Activated CD4-positive, CD25-positive, alpha-beta regulatory T cell treated with anti-CD3 and anti-CD28 coated beads, Interleukin-2, amount 50 U/mL, for 24 hours (primary cell): Measurements from ENCODE around the gene DNAJC17.

Source experiments
- ATAC-seq, 2 donors: fragments of 150-1000 bp; cut with Tn5 transposase; one replicate each; pipeline ENCODE4 v1.10.0; 2021; ENCODE audit warnings: mild to moderate bottlenecking in 1 of 2, moderate library complexity in 1 of 2

DNAJC17 gene

GRCh38 chr15:40828447-40829036 lies 21.3 kb upstream of the DNAJC17 start, which contains the start of gene PPP1R14D:
TSS of gene PPP1R14D (minus strand) at chr15:40828708. CDS start at chr15:40828641, 67 bp downstream.
- ATAC-seq, result no peak

DNA sequence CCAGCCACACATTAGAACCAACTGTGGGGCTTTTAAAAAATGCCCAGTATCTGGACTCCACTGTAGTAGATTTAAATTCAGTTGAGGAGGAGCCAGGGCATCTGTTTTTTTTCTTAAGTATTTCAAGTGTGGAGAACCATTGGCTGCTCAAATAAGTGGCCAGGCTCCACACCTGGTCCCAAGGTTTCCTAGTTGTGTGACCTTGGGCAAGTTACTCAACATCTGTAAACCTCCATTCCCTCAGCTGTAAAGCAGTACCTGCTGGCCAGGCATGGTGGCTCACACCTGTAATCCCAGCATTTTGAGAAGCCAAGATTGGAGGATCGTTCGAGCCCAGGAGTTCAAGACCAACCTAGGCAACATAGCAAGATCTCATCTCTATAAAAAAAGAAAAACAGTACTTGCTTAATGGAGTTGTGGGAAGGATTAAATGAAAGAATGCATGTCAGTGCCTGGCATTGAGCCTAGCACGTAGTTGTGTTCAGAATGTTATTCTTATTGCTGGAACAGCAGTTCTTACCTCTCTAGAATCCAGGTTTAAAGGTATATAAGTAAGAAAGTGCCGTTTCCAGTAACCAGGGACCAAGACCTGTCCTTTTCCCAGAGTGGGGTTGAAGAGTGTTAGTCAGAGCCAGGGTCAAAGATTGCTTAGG lies 19.3 kb upstream of the DNAJC17 start:
- ATAC-seq, result no peak

DNA sequence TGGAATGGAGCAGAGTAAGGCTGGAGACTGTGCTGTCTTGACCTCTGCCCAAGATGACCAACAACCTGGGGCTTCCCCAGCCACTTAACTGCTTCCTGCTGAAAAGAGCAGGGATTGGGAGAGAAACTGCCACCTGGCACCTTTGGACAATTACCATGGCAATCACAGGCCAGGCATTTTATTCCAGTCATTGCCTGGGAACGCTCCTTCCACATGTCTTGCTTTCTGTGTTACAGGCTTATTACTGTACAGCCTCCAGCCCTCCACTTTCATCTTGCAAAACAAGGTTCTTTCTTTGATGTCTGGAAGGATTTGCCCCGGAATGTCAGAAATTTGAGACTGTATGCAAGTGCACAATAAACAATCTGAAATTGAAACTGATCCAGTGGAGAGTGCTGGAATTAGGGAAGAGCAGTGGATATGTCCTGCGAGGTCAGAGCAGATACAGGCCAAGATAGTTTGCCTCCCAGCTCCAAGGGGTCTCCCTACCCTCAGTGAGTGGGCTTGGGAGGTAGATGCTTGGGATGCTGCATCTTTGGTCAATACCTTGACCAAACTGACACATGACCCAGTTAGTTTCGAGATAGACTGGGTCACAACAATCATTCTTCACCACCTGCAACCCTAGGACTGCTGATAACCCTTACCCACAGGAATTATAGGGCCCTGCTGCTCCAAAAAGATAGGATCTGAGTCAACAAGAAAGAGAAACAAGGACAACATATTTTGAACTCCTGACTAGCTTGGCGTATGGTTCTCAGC lies 18.6 kb upstream of the DNAJC17 start:
- ATAC-seq, result no peak

DNA sequence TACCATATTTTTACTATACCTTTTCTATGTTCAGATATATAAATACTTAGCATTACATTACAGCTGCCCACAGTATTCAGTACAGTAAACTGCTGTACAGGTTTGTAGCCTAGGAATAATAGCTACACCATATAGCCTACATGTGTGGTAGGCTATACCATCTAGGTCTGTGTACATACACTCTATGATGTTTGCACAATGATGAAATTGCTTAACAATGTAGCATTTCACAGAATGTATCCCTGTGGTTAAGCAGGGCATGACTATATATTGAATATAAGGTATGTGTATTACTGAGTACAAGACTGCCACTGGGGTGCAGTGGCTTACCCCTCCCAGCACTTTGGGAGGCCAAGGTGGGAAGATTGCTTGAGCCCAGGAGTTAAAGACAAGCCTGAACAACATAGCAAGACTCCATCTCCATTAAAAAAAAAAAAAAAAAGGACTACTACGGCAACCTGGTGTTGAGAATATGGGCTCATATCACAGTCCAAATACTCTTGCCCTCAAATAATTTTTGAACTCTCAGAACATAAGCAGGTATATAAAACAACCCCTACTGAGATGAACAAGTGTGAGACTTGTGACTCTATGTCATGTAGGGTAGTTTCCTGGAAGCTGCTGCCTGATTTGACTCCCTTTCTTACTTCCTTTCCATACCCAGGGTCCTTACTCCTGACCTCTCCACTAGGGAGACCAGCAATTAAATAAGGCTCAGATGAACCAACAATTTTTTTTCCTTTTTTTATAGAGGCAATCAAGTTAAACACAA lies 16.5 kb upstream of the DNAJC17 start:
- no peak for ATAC-seq

- no peak for ATAC-seq
Measured at GRCh38 chr15:40821195-40821594, 13.9 kb upstream of the DNAJC17 start.

DNA sequence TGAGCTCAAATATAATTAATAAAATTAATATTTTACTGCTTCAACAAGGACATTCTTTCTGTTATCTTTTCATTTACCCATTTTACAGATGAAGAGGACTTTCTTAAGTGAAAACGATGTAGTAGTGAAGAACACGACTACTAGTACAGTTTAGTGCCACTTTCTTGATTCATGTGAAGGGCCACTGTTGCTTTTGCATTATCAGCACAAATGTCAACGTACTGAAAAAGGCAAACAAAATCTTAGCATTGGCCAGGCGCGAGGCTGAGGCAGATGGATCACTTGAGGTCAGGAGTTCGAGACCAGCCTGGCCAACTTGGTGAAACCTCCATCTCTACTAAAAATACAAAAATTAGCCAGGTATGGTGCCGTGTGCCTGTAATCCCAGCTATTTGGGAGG lies 11.8 kb upstream of the DNAJC17 start:
- ATAC-seq, result no peak

DNA sequence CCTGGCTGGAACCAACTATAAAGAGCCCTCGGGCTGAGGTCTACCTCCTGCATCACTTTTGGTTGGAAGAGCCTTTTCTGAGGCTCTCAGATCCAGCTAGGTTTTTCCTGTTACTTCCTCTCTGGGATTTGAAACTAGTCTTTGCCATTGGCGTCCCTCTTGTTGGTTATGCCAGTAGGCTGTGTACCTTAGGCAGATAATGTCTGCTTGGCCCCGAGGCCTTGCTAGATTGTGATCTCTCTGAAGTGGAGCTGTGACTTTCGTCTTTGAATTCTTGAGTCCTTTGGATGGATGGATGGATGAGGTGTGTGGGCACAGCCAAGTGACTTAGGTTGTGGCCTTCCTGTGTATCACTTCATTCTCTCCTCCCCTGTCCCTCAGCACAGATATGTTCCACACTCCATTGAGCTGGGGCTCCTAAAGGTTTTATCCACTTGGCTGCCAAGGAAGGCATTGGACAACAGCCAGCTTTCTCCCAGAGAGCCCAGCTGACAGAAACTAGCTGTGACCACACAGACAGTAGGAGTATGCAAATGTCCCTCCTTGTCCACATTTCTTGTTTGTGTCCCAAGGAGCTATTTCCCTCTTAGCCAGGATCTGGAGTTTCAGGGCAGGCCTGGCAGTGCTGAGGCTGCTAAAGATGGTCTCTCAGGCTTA lies 7.9 kb upstream of the DNAJC17 start:
- no peak for ATAC-seq

GRCh38 chr15:40812721-40813425 lies 5.6 kb upstream of the DNAJC17 start:
- ATAC-seq, result no peak

- ATAC-seq, result no peak
Measured at GRCh38 chr15:40808861-40809450, 1.7 kb upstream of the DNAJC17 start.

- no peak for ATAC-seq
Measured at GRCh38 chr15:40807888-40808461, 702 bp upstream of the DNAJC17 start.

DNA sequence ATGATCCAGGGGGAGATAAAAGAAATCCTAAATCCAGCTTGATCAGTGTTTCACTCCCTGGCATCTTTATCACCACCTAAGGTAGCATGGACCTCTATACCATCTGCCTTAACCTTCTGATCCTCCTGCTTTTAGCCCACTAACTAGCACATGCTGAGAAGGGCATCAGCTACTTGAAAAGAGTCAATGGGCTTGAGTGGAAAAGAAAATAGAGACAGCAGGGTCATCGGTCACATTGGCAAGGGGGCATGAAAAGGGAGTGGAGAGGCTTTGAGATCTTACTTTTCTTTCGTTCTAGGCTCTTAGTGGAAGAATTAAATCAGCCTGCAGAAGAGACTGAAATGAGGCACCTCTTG lies 623 bp downstream of the DNAJC17 start:
- peak in 1 of 2 donors; percentile 0 for ATAC-seq

- no peak for ATAC-seq
Measured at GRCh38 chr15:40803688-40804087, 3.6 kb downstream of the DNAJC17 start.

DNA sequence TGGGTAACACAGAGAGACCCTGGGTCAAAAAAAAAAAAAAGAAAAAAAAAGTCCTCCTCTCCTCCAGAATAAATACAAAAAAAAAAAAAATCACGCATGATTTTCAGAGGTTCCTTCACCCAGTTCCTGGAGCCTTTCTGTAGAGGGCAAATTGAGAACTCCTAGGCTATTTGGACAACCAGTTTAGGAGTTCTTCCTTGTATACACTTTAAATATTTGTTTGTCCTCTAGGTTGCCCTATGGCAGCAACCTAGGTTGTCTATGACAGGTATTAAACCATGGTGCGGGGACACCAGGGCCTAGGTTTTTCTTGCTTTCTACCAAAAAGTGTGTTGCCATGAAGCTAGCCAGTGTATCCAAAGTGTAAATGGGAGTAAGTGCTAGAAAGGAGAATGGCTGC lies 4.2 kb downstream of the DNAJC17 start:
- ATAC-seq, result no peak

DNA sequence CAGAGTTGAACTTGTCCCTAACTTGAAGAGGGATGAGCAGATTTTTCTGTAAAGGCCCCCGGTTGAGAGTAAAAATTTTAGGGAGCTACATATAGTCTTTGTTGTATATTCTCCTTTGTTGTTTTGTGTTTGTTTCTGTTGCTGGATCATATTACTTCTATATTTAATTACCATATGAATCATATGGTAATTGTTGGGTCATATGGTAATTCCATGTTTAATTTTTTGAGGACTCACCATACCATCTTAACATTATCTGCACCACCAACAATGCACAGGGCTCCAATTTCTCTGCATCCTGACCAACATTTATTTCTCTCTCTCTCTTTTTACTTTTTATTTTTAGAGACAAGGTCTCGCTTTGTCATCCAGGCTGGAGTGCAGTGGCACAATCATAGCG lies 7.8 kb downstream of the DNAJC17 start:
- no peak for ATAC-seq

DNA sequence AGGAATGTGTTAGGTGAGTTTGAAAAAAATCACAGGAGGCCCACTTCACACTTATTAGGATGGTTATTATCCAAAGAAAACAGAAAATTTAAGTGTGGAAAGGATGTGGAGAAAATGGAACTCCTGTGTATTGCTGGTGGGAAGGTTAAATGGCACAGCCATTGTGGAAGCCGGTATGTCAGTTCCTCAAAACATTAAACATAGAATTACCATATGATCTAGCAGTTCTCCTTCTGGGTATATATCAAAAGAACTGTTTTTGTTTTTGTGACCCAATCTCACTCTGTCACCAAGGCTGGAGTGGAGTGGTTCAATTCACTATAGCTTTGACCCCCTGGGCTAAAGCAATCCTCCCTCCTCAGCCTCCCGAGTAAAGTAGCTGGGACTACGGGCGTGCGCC lies 10.8 kb downstream of the DNAJC17 start:
- no peak for ATAC-seq

DNA sequence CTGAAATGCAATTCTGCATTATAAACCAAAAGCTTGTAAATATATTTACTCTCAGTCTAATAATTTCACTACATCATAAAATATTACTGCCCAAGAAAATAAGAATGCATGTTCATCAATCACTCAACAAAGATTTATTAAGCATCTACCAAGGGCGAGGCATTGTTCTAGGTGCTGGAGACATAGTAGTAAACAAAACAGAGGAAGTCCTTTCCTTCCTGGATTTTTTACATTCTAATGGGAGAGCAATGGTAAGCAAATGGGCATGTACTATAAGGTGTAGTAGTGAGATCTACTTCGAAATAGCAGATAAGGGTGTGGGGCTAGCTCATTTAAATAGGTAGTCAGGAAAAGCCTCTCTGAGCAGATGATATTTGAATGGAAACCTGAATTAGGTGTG lies 11.2 kb downstream of the DNAJC17 start:
- no peak for ATAC-seq

GRCh38 chr15:40793216-40793989 lies 13.9 kb downstream of the DNAJC17 start:
- peak; percentile 47 to 51 for ATAC-seq

DNA sequence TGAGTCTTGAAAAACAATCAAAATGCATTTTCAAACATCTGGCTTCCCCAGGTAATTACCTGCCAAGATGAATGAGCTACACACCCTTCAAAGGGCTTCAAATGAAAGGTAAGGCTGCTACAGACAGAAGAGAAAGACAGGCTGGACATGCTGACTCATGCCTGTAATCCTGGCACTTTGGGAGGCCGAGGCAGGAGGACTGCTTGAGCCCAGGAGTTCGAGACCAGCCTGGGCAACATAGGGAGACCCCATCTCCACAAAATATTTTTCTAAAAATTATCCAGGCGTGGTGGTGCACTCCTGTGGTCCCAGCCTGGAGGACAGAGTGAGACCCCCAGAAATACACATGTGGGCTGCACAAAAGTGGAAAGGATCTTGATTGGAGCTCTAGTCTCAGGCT lies 14.9 kb downstream of the DNAJC17 start:
- no peak for ATAC-seq

DNA sequence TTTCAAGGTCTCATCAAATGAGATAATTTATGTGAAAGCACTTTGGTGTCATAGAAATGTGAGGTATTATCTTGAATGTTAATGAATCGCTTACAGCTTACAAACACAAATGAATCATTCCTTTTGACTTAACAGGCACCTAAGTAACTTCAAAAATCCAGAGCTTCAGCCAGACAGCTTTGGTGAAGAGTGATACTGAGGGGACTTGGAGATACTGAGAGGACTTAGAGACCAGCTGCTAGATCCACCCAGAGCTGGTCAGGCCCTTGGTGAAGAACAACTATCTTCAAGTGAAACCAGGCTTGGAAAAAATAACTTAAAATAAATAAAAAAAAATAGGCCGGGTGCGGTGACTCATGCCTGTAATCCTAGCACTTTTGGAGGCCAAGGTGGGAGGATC lies 16.6 kb downstream of the DNAJC17 start:
- ATAC-seq, result no peak

GRCh38 chr15:40789999-40790398 lies 17.3 kb downstream of the DNAJC17 start:
- no peak for ATAC-seq

DNA sequence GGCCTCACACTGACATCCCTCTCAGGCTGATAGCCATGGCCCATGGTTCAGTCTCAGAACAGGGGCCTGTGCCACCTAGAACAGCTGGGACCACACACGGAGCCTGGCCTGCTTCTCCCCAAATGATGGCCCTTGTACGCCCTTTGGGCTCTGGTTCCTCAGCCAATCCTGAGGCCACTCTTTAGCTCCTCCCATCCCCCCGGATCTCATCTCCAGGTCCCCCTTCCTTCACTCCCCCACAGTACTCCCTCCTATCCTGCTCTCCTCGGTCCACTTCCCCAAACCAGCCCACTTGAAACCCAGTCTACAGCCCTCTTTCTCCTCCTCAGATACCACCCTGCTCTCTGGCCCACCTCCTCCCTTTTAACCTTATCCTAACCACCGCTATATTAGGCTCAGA lies 18.2 kb downstream of the DNAJC17 start:
- ATAC-seq, result no peak
